Kidney (tissue), 22 donors: ENCODE data around the gene SP3. TPM values are rescaled to one million over a fixed set of nuclear protein-coding genes. Genes with fewer than 3 reads are reported as not detected.

Experiments used
- DNase-seq, 5 donors: peaks; one replicate each; pipeline ENCODE4 v3.0.0-alpha.2; 2013 to 2020
- FAIRE-seq: peaks from 2 replicates; lab custom pipeline; 2012; peaks lifted over from hg19 to GRCh38; lab: Jason Lieb, UNC
- H3K27ac ChIP-seq, 2 donors: one replicate each; pipeline ENCODE4 v1.7.0; 2013; ENCODE audit warnings: low read depth in 2 of 2, low read length in 2 of 2, inconsistent platforms in 1 of 2
- H3K27me3 ChIP-seq: one replicate; pipeline ENCODE4 v1.7.1; 2013; ENCODE audit warnings: low read length, inconsistent platforms; ENCODE audit not compliant: control insufficient read depth, insufficient read depth
- H3K36me3 ChIP-seq, 3 donors: one replicate each; pipeline versions ENCODE4 v1.7.0 to v1.7.1; 2013; ENCODE audit warnings: low read length in 3 of 3, control low read depth in 1 of 3, inconsistent platforms in 1 of 3; ENCODE audit not compliant: insufficient read depth in 3 of 3, control insufficient read depth in 2 of 3
- H3K4me1 ChIP-seq, 3 donors: one replicate each; pipeline versions ENCODE4 v1.7.0 to v1.7.1; 2013; ENCODE audit warnings: low read length in 3 of 3, inconsistent platforms in 1 of 3, low read depth in 1 of 3; ENCODE audit not compliant: control insufficient read depth in 2 of 3, insufficient read depth in 2 of 3
- H3K4me3 ChIP-seq, 3 donors: one replicate each; pipeline versions ENCODE4 v1.7.0 to v1.8.1; 2013; ENCODE audit warnings: low read length in 3 of 3, control low read depth in 1 of 3, inconsistent platforms in 1 of 3
- H3K9ac ChIP-seq, 3 donors: one replicate each; pipeline versions ENCODE4 v1.7.0 to v1.7.1; 2013; ENCODE audit warnings: low read length in 3 of 3, control low read depth in 1 of 3, inconsistent platforms in 1 of 3
- H3K9me3 ChIP-seq, 3 donors: one replicate each; pipeline versions ENCODE4 v1.7.0 to v1.7.1; 2013; ENCODE audit warnings: low read length in 3 of 3, control low read depth in 1 of 3, inconsistent platforms in 1 of 3; ENCODE audit not compliant: control insufficient read depth in 2 of 3, insufficient read depth in 1 of 3
- intact Hi-C: fragments of 100-400 bp; cut with DNase I; formaldehyde crosslinking; loops from one replicate; pipeline ENCODE4 v1.11.1; 2022
- long read RNA-seq, 10 donors: library from polyadenylated mRNA in 1 of 10; unstranded in 1 of 10; transcript quantifications; one replicate each; pipeline ENCODE4 v2.0.0 and lab custom pipeline, GENCODE V29; 2021 to 2026
- polyA plus RNA-seq: library from polyadenylated mRNA; stranded (reverse); fragments of 350-450 nt; fragmentation: Illumina TruSeq; extraction: RNeasy Lipid Tissue Mini Kit (QIAGEN cat#74804); gene quantifications from one replicate; pipeline ENCODE4 v1.2.3, GENCODE V29; 2014; ENCODE audit warnings: low read depth, low replicate concordance; ENCODE audit not compliant: insufficient read depth
- total RNA-seq: library from RNA; stranded (reverse); fragmentation: NEBNext Ultra II Directional; extraction: Animal tissue kit (Norgen Biotek cat#: 25700); gene quantifications from one replicate; pipeline ENCODE4 v1.2.1, GENCODE V29; 2021
- TF ChIP-seq, protein P1 (sequence below): IDR thresholded peaks from 3 replicates; pipeline ENCODE4 v1.5.1; 2012; ENCODE audit warnings: mild to moderate bottlenecking, moderate library complexity, borderline replicate concordance; ENCODE audit not compliant: insufficient read depth; ENCODE audit errors: extremely low read depth
- donor health status: control.
- donor health status: control.
- donor health status: control.
- donor health status: control.
- donor health status: control.
- donor health status: DM: yes; HTN: yes; CAD: no.
- donor health status: Normal renal cell carcinoma (clear cell type).

SP3 gene
- 86.2 TPM for total RNA-seq
- polyA plus RNA-seq = 14.5 TPM
- long read RNA-seq, donor 1, full-length matches to known transcripts = 10 of 28 reads
- long read RNA-seq, donor 1, partial matches to known transcripts = 18 of 28 reads
- long read RNA-seq, donor 1, other reads (novel, unspliced or antisense) = 0 of 28 reads
- long read RNA-seq, donor 2, full-length matches to known transcripts = 8 of 13 reads
- long read RNA-seq, donor 2, partial matches to known transcripts = 5 of 13 reads
- long read RNA-seq, donor 2, other reads (novel, unspliced or antisense) = 0 of 13 reads
- long read RNA-seq, donor 3, full-length matches to known transcripts = 9 of 18 reads
- long read RNA-seq, donor 3, partial matches to known transcripts = 9 of 18 reads
- long read RNA-seq, donor 3, other reads (novel, unspliced or antisense) = 0 of 18 reads
- long read RNA-seq, donor 4, full-length matches to known transcripts = 8 of 14 reads
- long read RNA-seq, donor 4, partial matches to known transcripts = 6 of 14 reads
- long read RNA-seq, donor 4, other reads (novel, unspliced or antisense) = 0 of 14 reads
- long read RNA-seq, donor 5, full-length matches to known transcripts = 1 of 1 reads
- long read RNA-seq, donor 5, partial matches to known transcripts = 0 of 1 reads
- long read RNA-seq, donor 5, other reads (novel, unspliced or antisense) = 0 of 1 reads
- long read RNA-seq, donor 6, full-length matches to known transcripts = 6 of 18 reads
- long read RNA-seq, donor 6, partial matches to known transcripts = 12 of 18 reads
- long read RNA-seq, donor 6, other reads (novel, unspliced or antisense) = 0 of 18 reads
- long read RNA-seq, donor 7, full-length matches to known transcripts = 66 of 95 reads
- long read RNA-seq, donor 7, partial matches to known transcripts = 19 of 95 reads
- long read RNA-seq, donor 7, other reads (novel, unspliced or antisense) = 10 of 95 reads
- long read RNA-seq, donor 8, full-length matches to known transcripts = 7 of 25 reads
- long read RNA-seq, donor 8, partial matches to known transcripts = 18 of 25 reads
- long read RNA-seq, donor 8, other reads (novel, unspliced or antisense) = 0 of 25 reads
- long read RNA-seq, donor 9, full-length matches to known transcripts = 6 of 13 reads
- long read RNA-seq, donor 9, partial matches to known transcripts = 7 of 13 reads
- long read RNA-seq, donor 9, other reads (novel, unspliced or antisense) = 0 of 13 reads
- long read RNA-seq, donor 10, full-length matches to known transcripts = 2 of 21 reads
- long read RNA-seq, donor 10, partial matches to known transcripts = 19 of 21 reads
- long read RNA-seq, donor 10, other reads (novel, unspliced or antisense) = 0 of 21 reads

DNA sequence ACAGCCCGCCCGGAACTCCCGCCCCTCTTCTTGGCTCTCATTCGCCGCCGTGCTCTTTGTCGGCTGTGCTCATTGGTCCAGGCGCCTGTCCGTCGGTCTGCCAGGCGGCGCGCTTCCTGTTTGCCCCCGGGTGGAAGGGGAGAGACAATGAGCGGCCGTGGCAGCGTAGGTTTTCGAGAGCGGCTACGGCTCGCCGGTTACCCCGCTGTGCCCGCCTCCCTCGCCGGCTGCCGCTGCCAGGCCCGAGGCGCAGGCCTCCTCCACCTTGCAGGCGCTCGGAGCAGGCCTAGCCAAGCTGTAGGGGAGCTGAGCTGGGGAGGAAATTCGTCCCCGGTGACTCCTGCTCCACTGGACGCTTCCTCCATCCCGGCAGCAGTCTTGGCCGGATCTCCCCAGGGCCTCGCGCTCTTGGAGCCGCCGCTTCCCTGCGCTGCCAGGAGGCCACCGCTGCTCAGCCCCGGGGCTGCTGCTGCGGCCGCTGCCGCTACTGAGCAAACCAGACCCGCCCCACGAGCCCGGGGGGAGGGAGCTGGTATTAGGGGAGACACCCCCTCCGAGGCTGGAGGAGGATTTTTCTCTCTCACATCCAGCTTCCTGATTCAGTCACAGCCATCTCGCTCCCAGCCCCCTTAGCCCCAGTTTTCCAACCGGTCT is at the start of gene SP3:
Gene SP3 (minus strand): TSS at position 2 of the 654 bp plus-strand sequence. CDS start 202 bp downstream, outside the sequence.
- Histone ChIP-seq H3K9me3 (no peaks in the 10 kb centered on the region), H3K4me1 (peaks cover 0 to 16% (median 6%) of the 10 kb centered on the region in 3 donors), H3K27me3 (no peaks in the 10 kb centered on the region), H3K9ac (peak within 1 kb of the TSS; percentile 60 to 86 (median 73)), H3K27ac (peak within 1 kb of the TSS; percentile 99 to 100), H3K36me3 (no peaks in the 10 kb centered on the region), H3K4me3 (peak within 1 kb of the TSS; percentile 62 to 86 (median 67))
- DNase-seq (peak; percentile 98 to 100 (median 99)), FAIRE-seq (peak; percentile 62)
- intact Hi-C loops = no loop called here
- TF ChIP-seq, protein P1, sequence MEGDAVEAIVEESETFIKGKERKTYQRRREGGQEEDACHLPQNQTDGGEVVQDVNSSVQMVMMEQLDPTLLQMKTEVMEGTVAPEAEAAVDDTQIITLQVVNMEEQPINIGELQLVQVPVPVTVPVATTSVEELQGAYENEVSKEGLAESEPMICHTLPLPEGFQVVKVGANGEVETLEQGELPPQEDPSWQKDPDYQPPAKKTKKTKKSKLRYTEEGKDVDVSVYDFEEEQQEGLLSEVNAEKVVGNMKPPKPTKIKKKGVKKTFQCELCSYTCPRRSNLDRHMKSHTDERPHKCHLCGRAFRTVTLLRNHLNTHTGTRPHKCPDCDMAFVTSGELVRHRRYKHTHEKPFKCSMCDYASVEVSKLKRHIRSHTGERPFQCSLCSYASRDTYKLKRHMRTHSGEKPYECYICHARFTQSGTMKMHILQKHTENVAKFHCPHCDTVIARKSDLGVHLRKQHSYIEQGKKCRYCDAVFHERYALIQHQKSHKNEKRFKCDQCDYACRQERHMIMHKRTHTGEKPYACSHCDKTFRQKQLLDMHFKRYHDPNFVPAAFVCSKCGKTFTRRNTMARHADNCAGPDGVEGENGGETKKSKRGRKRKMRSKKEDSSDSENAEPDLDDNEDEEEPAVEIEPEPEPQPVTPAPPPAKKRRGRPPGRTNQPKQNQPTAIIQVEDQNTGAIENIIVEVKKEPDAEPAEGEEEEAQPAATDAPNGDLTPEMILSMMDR = no peak

DNA sequence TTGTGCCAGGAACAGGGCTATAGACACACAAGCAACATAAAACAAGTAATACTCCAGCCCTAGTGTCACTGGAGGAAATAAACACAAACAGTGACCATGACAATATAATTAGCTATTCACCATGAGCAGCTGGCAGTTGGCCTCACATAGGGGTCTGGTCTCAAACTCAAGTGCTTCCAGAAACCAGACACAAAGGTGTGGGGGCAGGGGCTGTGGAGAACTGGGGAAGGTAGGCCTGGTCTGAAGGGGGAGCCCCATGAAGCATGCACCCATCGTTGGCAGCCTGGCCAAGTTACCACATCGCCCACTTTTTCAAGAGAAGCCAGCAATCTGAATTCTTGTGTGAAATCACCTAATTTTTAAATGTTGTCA is 49.5 kb upstream of the SP3 start:
- FAIRE-seq (no peak), DNase-seq (no peak)
- Histone ChIP-seq H3K9ac (no peak overlapping the region), H3K4me1 (peaks cover 0 to 6% (median 5%) of the 10 kb centered on the region in 3 donors), H3K36me3 (no peaks in the 10 kb centered on the region), H3K4me3 (no peak overlapping the region), H3K27ac (no peak overlapping the region), H3K9me3 (no peaks in the 10 kb centered on the region), H3K27me3 (no peaks in the 10 kb centered on the region)
- TF ChIP-seq, protein P1 = no peak
- intact Hi-C loops = no loop called here

DNA sequence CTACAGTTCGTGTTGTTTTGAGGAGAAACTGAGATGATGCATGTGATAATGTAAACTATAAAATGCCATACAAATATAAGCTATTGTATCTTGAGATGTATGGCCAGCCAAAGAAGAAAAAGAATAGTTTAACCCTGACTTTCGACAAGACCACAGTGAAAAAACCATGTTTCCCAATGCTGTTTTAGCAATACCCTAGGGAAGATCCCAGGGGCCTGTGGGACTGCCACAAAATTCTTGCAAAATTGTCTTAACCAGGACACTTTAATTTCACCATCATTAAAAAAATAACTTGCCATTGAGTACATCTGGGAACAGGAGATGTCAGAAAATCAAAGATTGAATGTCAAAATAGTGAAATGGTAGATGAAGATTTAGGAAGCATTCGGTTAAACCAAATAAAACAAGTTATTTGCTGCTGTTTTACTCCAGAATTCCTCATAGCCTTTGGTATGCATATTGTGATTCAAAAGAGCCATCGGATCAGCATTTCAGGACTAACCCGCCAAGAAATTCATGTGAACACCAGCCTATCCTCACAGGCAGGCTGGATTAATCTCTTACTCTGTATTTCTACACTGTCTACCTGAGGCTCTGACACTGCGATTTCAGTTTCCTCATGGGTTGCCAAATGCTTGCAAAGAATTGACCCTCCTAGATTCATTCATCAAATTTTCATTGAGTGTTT is 49.0 kb upstream of the SP3 start:
- Histone ChIP-seq H3K27me3 (no peaks in the 10 kb centered on the region), H3K9ac (no peak overlapping the region), H3K4me1 (peaks cover 0 to 6% (median 5%) of the 10 kb centered on the region in 3 donors), H3K4me3 (peak overlapping the region in 1 of 3 donors; percentile 60), H3K27ac (peak overlapping the region; percentile 94 to 95), H3K9me3 (no peaks in the 10 kb centered on the region), H3K36me3 (no peaks in the 10 kb centered on the region)
- FAIRE-seq (no peak), DNase-seq (no peak)
- TF ChIP-seq, protein P1 = no peak
- intact Hi-C loops = no loop called here
